Endodermal cell (in vitro differentiated cells): Measurements from ENCODE around the gene CATSPERD. TPM values are rescaled to one million over a fixed set of nuclear protein-coding genes. Genes with fewer than 3 reads are reported as not detected.

Experiments used
- DNase-seq: peaks from one replicate; pipeline ENCODE4 v3.0.0-alpha.2; 2017
- H3K27ac ChIP-seq: 2 replicates; pipeline ENCODE4 v1.5.1; 2013; ENCODE audit warnings: mild to moderate bottlenecking, low read depth, low read length, moderate library complexity
- H3K27me3 ChIP-seq: 2 replicates; pipeline ENCODE4 v1.6.1; 2013; ENCODE audit warnings: mild to moderate bottlenecking, low read length, moderate library complexity; ENCODE audit not compliant: insufficient read depth, control insufficient read depth, poor library complexity, severe bottlenecking
- H3K36me3 ChIP-seq: 2 replicates; pipeline ENCODE4 v1.7.0; 2013; ENCODE audit warnings: mild to moderate bottlenecking, low read length, moderate library complexity; ENCODE audit not compliant: control insufficient read depth, insufficient read depth
- H3K4me1 ChIP-seq: one replicate; pipeline ENCODE4 v1.7.0; 2013; ENCODE audit warnings: low read length; ENCODE audit not compliant: control insufficient read depth, insufficient read depth
- H3K4me3 ChIP-seq: 2 replicates; pipeline ENCODE4 v1.5.1; 2013; ENCODE audit warnings: mild to moderate bottlenecking, low read length, moderate library complexity
- H3K9ac ChIP-seq: 2 replicates; pipeline ENCODE4 v1.6.1; 2013; ENCODE audit warnings: mild to moderate bottlenecking, low read length, moderate library complexity; ENCODE audit not compliant: poor library complexity, severe bottlenecking; ENCODE audit errors: extremely low read depth
- H3K9me3 ChIP-seq: 2 replicates; pipeline ENCODE4 v1.6.1; 2013; ENCODE audit warnings: mild to moderate bottlenecking, low read length, moderate library complexity; ENCODE audit not compliant: control insufficient read depth
- H3K27ac Mint-ChIP-seq: 2 replicates; pipeline ENCODE4 v1.8.0; 2020; ENCODE audit warnings: mixed read lengths
- H3K27me3 Mint-ChIP-seq: 2 replicates; pipeline ENCODE4 v1.8.0; 2021; ENCODE audit warnings: mild to moderate bottlenecking, mixed read lengths; ENCODE audit not compliant: insufficient read depth
- H3K36me3 Mint-ChIP-seq: 2 replicates; pipeline ENCODE4 v1.8.0; 2020; ENCODE audit warnings: low read depth, mixed read lengths
- H3K4me1 Mint-ChIP-seq: 2 replicates; pipeline ENCODE4 v1.8.0; 2020; ENCODE audit warnings: mixed read lengths
- H3K4me3 Mint-ChIP-seq: 2 replicates; pipeline ENCODE4 v1.8.0; 2020; ENCODE audit warnings: mild to moderate bottlenecking, moderate library complexity, mixed read lengths
- H3K9me3 Mint-ChIP-seq: 2 replicates; pipeline ENCODE4 v1.8.0; 2020; ENCODE audit warnings: mild to moderate bottlenecking, mixed read lengths
- CTCF ChIP-seq: fragments of 200-600 bp; sonication (generic); conservative IDR thresholded peaks from 2 replicates; pipeline ENCODE4 v1.5.0; 2021; ENCODE audit warnings: antibody characterized with exemption, mild to moderate bottlenecking
- WGBS, 2 experiments: methylation state at CpG; one replicate each; pipeline versions ENCODE4 v1.1.5 to v1.1.7; 2013; ENCODE audit warnings: missing lambda C conversion rate in 2 of 2, mixed read lengths in 1 of 2; ENCODE audit not compliant: insufficient coverage in 1 of 2, insufficient read length in 1 of 2; 5-methylcytosine and 5-hydroxymethylcytosine counted together
- total RNA-seq, 2 donors: library from RNA; stranded (reverse); fragmentation: NEBNext Ultra II Directional in 1 of 2; extraction: Animal tissue kit (Norgen Biotek cat#: 25700) in 1 of 2; gene quantifications; 2 replicates in 1 of 2; 3 replicates in 1 of 2; pipeline ENCODE4 v1.2.1, GENCODE V29; 2021

CATSPERD gene
- total RNA-seq, 2 donors from 2014 or later, result not detected

GRCh38 chr19:5820785-5821184 lies 100.3 kb downstream of the CATSPERD start:
- Histone ChIP-seq H3K4me3 (no peak overlapping the region), H3K36me3 (no peaks in the 10 kb centered on the region), H3K27me3 (no peaks in the 10 kb centered on the region), H3K9me3 (no peaks in the 10 kb centered on the region), H3K27ac (no peak overlapping the region), H3K4me1 (no peaks in the 10 kb centered on the region), H3K9ac (no peak overlapping the region)
- Mint-ChIP-seq H3K36me3 (peaks cover 2% of the 10 kb centered on the region), H3K4me1 (no peaks in the 10 kb centered on the region), H3K4me3 (no peak overlapping the region), H3K9me3 (peaks cover 2% of the 10 kb centered on the region), H3K27me3 (peaks cover 12% of the 10 kb centered on the region), H3K27ac (no peak overlapping the region)
- TF ChIP-seq CTCF, result no peak
- WGBS, 2 experiments, result 81 to 90% methylated on average over 4 to 6 of the region's 6 CpGs
- no peak for DNase-seq

GRCh38 chr19:5821521-5822180 lies 101.2 kb downstream of the CATSPERD start:
- TF ChIP-seq CTCF, result no peak
- Mint-ChIP-seq H3K27ac (no peak overlapping the region), H3K27me3 (peaks cover 8% of the 10 kb centered on the region), H3K9me3 (peaks cover 2% of the 10 kb centered on the region), H3K4me3 (no peak overlapping the region), H3K4me1 (no peaks in the 10 kb centered on the region), H3K36me3 (peaks cover 2% of the 10 kb centered on the region)
- no peaks in the 10 kb centered on the region for H3K27me3 ChIP-seq
- 87% methylated on average over 8 of the region's 8 CpGs for WGBS, 2 experiments
- H3K27ac ChIP-seq, result no peak overlapping the region
- no peaks in the 10 kb centered on the region for H3K9me3 ChIP-seq
- no peaks in the 10 kb centered on the region for H3K36me3 ChIP-seq
- no peak overlapping the region for H3K4me3 ChIP-seq
- no peak for DNase-seq
- no peaks in the 10 kb centered on the region for H3K4me1 ChIP-seq
- no peak overlapping the region for H3K9ac ChIP-seq

GRCh38 chr19:5822181-5822844 lies 101.9 kb downstream of the CATSPERD start:
- Histone ChIP-seq H3K27ac (no peak overlapping the region), H3K4me1 (no peaks in the 10 kb centered on the region), H3K9me3 (no peaks in the 10 kb centered on the region), H3K36me3 (no peaks in the 10 kb centered on the region), H3K4me3 (no peak overlapping the region), H3K27me3 (no peaks in the 10 kb centered on the region), H3K9ac (no peak overlapping the region)
- Mint-ChIP-seq H3K27ac (no peak overlapping the region), H3K27me3 (peaks cover 2% of the 10 kb centered on the region), H3K9me3 (peaks cover 2% of the 10 kb centered on the region), H3K4me3 (no peak overlapping the region), H3K36me3 (peaks cover 2% of the 10 kb centered on the region), H3K4me1 (no peaks in the 10 kb centered on the region)
- no peak for TF ChIP-seq CTCF
- DNase-seq, result no peak
- 87% methylated on average over 28 to 30 of the region's 30 CpGs for WGBS, 2 experiments
